Hematopoietic multipotent progenitor cell treated with erythropoietin and hydrocortisone succinate and interleukin-3 and kit ligand, for 15 days (in vitro differentiated cells): ENCODE measurements around the gene CDCA7.
"Not testable (repeated sequence)": the region's sequence is repeated elsewhere in the genome, so short reads cannot be mapped to it uniquely, and the experiment has no call there.

Experiments
- DNase-seq: peaks from one replicate; pipeline ENCODE4 v3.0.0-alpha.2; 2015; ENCODE audit warnings: low spot score

CDCA7 gene

DNA sequence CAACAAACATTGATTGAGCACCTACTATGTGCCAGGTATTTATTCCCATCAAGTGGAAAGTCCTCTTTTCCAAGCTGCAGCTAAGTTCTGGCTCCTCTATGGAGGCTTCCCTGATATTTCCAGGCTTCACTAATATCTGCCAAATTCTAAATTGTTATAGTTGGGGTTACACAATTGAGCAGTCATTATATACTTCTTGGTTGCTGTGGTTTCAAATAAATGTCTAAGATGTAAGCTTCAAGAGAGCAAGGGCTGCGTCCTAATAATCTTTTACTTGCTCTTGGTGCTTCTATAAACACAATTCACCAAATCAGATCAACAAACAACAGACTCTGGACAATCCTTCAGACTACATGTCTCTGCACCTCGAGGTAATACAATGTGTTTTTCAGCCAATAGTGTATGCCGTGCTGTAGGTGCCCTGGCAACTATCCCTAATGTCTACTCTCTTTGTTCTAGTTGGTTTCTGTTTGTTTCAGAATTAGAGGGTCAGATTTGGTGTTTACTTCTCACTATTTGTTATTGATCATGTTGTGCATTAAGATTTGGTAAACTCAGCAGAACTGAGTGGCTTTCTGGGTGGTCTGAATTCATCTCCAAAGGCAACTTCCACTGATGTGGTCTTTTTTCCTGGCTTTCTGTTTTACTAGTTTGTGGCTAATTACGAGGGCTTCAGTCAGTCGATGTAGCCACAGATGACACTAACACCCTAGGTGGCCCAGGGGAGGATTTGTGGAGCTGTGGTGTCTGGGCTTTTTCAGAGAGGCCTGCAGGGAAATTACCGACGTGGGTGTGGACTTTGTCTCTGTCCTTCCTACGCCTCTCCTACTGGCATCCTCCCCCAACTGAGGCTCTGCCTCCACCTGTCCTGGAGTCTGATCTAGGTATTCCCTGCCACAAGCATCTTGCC lies 50.4 kb downstream of the CDCA7 start:
- DNase-seq, result no peak

DNA sequence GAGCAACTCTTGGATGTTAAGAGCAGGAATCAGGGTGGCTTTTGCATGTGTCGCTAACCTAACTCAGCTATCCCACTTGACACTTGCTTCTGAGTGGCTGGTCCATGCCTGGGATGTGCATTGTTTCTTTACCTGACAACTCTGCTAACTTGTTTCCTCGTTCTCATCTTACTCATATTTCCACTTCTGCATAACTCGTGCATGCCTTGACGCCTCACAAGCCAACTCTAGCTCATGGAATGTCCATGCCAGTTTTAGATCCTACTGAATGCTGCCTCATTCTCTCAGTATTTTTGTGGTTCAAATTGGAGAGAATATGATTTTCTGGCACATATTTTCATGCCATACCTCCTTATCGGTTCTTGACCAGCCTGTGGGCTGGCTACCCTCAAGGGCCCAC lies 52.5 kb downstream of the CDCA7 start:
- no peak for DNase-seq

DNA sequence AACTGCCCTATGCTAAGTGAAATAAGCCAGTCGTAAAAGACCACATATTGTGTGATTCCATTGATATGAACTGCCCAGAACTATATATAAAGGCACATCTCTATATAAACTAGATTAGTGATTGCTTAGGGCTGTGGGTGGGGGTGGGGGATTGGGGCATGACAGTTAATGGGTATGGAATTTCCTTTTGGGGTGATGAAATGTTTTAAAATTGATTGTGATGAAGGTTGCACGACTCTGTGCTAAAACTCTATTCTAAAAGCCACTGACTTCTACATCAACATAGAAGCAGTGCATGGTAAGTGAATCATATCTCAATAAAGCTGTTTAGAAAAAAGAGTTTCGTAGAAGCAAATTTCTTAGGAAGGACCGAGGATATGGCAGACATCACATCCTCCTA lies 53.0 kb downstream of the CDCA7 start:
- no peak for DNase-seq

DNA sequence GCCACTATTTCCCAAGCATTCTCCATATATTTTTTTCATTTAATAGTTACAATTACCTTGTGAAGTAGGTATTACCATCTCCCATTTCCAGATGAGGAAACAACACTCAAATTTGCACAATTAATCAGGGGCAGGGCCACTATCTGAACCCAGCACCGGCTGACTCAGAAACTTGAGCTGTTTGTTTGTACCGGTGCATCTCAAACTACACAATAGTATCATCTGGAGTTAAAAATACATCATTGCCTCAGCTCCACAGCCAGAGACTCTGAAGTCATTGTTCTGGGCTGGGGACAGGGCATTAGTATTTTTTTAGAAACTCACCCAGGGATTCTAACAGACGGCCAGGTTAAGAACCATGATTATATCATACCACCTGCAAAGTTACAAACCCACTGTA lies 55.9 kb downstream of the CDCA7 start:
- DNase-seq, result no peak

DNA sequence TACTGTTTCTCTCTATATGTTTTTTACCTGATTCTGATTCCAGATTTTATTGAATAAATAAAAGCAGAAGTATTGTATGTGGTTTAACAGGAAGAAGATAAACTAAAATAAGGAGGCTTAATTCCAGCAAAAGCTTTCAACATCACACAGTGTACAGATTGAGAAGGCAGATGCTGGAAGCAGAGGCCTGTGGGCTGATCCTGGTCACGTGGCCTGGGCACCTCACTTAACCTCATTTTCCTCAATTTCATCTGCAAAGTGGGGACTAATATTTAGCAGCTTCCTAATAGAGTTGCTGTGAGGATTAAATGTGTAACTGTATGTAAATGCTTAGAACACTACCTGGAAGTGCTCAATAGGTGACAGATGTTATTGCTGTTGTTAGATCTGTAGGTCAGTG lies 58.0 kb downstream of the CDCA7 start:
- DNase-seq, result no peak

DNA sequence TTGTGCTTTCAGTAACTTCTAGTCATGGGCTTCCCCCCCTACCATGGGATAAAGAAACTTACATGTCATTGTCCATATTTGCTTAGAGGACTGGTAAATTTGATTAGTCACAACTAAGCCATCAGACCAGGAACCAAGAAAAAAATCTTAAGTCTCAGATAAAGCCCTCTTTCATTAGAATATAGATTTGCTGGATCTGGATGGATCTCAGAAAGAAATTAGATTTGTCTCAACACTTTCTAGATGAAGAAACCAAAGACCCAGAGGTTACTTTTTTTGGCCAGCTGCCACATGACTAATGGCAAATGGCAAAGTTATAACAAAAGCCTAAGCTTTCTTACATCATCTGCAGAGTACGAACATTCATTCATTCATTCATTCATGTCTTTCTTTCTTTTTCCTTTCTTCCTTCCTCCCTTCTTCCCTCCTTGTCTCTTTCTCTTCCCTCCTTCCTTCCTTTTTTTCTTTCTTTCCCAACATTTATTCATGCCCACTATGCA lies 60.2 kb downstream of the CDCA7 start:
- DNase-seq, result no peak

DNA sequence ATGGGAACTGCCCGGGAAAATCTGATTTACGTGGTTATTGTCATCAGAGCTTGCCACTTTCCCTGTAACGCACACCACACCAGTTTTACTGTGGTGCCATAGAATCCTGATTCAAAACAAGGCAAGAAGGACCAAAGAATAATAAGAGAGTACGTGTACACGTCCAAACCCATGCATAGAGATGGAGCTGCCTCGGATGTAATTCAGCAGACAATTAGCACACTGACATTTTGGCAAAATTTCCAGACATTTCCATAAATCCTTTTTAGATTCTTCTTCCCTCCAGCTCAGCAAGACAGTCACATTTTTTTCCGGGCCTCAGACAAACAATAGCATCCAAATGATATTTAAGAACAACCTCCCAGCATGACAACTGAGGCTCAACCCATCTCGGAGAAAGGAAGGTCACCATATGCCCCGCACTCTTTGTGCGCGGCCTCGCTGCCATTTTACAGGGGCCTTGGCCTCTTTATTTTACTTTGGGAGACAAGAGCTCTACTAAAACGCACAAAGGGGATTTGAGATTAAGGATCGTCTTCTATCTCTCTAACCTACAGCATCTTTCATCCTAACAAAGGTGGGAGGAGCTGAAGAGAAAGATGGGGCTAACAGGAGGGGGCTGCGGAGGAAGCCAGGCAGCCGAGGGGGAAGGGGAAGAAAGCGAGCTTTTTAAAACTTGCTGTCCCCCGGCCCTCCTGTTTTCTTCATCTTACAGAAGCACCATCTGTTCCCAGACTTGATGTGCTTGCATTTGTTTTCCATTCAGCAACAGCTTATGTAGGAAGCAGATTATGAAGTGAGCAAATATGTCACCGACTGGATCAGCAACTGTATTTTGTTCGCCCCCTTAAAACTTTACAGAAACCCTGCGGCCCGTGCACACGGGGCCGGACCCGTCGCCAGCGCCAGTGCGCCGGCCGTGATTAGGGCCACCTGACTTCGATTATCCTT lies 61.0 kb downstream of the CDCA7 start:
- DNase-seq, result no peak

DNA sequence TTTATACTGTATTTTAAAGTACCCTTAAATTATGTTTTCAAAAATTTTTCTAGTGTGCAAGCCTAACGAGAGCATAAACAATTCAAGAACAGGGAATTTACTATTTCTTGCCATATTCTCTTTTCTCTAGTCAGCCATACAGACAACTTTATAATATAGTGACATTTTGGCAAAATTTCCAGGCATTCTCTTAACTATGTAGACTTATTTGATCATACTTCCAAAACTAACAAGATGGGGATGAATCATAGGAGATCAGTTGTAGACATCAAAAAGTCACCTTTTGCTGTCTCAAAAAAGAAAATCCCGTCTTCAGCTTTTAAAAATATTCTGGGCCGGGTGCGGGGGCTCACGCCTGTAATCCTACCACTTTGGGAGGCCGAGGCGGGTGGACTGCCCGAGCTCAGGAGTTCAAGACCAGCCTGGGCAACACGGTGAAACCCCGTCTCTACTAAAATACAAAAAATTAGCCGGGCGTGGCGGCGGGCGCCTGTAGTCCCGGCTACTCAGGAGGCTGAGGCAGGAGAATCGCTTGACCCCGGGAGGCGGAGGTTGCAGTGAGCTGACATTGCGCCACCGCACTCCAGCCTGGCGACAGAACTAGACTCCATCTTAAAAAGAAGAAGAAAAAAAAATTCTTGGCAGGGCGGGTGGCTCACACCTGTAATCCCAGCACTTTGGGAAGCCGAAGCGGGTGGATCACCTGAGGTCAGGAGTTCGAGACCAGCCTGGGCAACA lies 61.9 kb downstream of the CDCA7 start:
- not testable (repeated sequence) for DNase-seq

DNA sequence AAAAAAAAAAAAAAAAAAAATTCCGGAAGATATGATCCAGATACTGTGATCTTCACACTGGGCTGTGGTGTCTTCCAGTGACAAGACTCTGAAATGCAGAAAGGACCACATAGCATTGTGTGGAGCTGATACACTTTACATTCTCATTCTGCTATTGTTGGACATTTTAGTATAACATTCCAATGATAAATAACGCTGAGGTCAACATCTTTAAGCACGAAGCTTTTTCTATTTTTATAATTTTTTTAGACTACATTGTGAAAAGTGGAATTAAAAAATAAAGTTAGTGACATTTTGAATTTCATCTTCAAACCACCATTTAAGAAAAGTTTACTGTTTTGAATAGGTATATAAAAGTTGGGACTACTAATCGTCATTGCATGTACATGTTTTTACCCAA lies 62.7 kb downstream of the CDCA7 start:
- DNase-seq, result no peak

DNA sequence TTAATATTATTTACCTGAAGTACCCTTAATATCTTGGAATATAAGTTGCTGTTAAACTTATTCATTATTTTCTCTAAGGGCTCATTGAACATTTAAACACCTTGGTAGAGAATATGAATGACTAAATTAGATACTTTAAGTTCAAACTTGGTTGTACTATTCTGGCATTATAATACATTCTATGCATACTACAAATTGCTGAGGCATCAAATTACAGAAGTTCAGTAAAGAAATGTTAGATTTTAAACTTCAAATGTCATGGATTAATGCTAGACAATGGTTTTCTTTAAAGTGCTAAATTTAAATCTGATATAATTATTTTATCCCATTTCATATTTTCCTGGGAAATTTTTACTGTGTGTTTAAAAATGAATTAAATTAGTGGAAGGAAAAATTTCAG lies 63.1 kb downstream of the CDCA7 start:
- DNase-seq, result no peak
